HFFc6 (cell line): ENCODE results near the gene FAM98A. TPM values are rescaled to one million over a fixed set of nuclear protein-coding genes. Genes with fewer than 3 reads are reported as not detected.

Experiments used
- DNase-seq: peaks from one replicate; pipeline ENCODE4 v3.0.0-alpha.2; 2018
- H3K27ac Mint-ChIP-seq: 2 replicates; pipeline ENCODE4 v1.8.0; 2020; ENCODE audit warnings: mild to moderate bottlenecking, mixed read lengths
- H3K27me3 Mint-ChIP-seq: 2 replicates; pipeline ENCODE4 v1.8.0; 2021; ENCODE audit warnings: mild to moderate bottlenecking, moderate library complexity, mixed read lengths; ENCODE audit not compliant: insufficient read depth
- H3K36me3 Mint-ChIP-seq: 2 replicates; pipeline ENCODE4 v1.8.0; 2021; ENCODE audit warnings: low read depth, mixed read lengths
- H3K4me1 Mint-ChIP-seq: 2 replicates; pipeline ENCODE4 v1.8.0; 2020; ENCODE audit warnings: low read depth, mixed read lengths
- H3K4me3 Mint-ChIP-seq: 2 replicates; pipeline ENCODE4 v1.8.0; 2020; ENCODE audit warnings: mild to moderate bottlenecking, moderate library complexity, mixed read lengths
- H3K9me3 Mint-ChIP-seq: 2 replicates; pipeline ENCODE4 v1.8.0; 2020; ENCODE audit warnings: mild to moderate bottlenecking, mixed read lengths
- total RNA-seq, 6 experiments: library from RNA; stranded (reverse); fragmentation: NEBNext Ultra II Directional; extraction: Animal tissue kit (Norgen Biotek cat#: 25700); gene quantifications; 2 replicates in 1 of 6; 3 replicates in 5 of 6; pipeline ENCODE4 v1.2.3, GENCODE V29; 2021
- TF ChIP-seq, protein P1 (sequence below): fragments of 200-600 bp; sonication (generic); IDR thresholded peaks from 2 replicates; pipeline ENCODE4 v1.5.0; 2021; ENCODE audit warnings: antibody characterized with exemption, mild to moderate bottlenecking

Gene FAM98A
- total RNA-seq, 6 experiments from 2014 or later, result 144 to 178 (median 167) TPM

GRCh38 chr2:33555681-33556080 lies 43.4 kb downstream of the FAM98A start:
- no peak overlapping the region for H3K4me3 Mint-ChIP-seq
- TF ChIP-seq, protein P1, sequence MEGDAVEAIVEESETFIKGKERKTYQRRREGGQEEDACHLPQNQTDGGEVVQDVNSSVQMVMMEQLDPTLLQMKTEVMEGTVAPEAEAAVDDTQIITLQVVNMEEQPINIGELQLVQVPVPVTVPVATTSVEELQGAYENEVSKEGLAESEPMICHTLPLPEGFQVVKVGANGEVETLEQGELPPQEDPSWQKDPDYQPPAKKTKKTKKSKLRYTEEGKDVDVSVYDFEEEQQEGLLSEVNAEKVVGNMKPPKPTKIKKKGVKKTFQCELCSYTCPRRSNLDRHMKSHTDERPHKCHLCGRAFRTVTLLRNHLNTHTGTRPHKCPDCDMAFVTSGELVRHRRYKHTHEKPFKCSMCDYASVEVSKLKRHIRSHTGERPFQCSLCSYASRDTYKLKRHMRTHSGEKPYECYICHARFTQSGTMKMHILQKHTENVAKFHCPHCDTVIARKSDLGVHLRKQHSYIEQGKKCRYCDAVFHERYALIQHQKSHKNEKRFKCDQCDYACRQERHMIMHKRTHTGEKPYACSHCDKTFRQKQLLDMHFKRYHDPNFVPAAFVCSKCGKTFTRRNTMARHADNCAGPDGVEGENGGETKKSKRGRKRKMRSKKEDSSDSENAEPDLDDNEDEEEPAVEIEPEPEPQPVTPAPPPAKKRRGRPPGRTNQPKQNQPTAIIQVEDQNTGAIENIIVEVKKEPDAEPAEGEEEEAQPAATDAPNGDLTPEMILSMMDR, result no peak
- H3K27ac Mint-ChIP-seq, result no peak overlapping the region
- H3K27me3 Mint-ChIP-seq, result peaks cover 3% of the 10 kb centered on the region; the same call in 1 of the 2 replicates
- no peak for DNase-seq
- no peaks in the 10 kb centered on the region for H3K9me3 Mint-ChIP-seq
- H3K4me1 Mint-ChIP-seq, result peaks cover 41% of the 10 kb centered on the region
- no peaks in the 10 kb centered on the region; the same call in 1 of the 2 replicates for H3K36me3 Mint-ChIP-seq

- peak; percentile 18 for DNase-seq
- Mint-ChIP-seq H3K4me3 (no peak overlapping the region), H3K9me3 (no peaks in the 10 kb centered on the region), H3K4me1 (peaks cover 34% of the 10 kb centered on the region), H3K36me3 (no peaks in the 10 kb centered on the region), H3K27me3 (peaks cover 3% of the 10 kb centered on the region; the same call in 1 of the 2 replicates), H3K27ac (no peak overlapping the region)
- TF ChIP-seq, protein P1, result no peak
Measured at GRCh38 chr2:33552758-33553461, 46.2 kb downstream of the FAM98A start.

DNA sequence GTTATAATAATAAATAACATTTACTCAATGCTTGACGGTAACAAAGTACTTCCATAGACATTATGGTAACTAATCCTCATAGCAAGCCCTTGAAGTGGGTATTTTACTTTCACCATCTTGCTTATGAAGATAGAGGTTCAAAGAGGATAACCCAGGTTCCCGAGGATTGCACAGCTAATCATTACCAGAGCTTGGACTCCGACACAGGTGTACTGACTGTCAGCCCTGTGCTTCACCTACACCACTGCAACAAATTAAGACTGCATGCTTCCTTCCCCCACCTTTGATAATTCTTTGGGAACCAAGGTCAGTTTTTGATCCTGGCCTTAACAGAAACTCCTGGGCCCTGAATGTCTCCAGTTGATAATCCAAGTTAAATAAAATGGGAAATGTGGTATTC lies 48.9 kb downstream of the FAM98A start:
- no peak overlapping the region for H3K4me3 Mint-ChIP-seq
- no peak for DNase-seq
- H3K27ac Mint-ChIP-seq, result no peak overlapping the region
- no peaks in the 10 kb centered on the region for H3K9me3 Mint-ChIP-seq
- no peaks in the 10 kb centered on the region for H3K36me3 Mint-ChIP-seq
- H3K4me1 Mint-ChIP-seq, result peaks cover 17% of the 10 kb centered on the region
- no peaks in the 10 kb centered on the region for H3K27me3 Mint-ChIP-seq
- TF ChIP-seq, protein P1, result no peak

DNA sequence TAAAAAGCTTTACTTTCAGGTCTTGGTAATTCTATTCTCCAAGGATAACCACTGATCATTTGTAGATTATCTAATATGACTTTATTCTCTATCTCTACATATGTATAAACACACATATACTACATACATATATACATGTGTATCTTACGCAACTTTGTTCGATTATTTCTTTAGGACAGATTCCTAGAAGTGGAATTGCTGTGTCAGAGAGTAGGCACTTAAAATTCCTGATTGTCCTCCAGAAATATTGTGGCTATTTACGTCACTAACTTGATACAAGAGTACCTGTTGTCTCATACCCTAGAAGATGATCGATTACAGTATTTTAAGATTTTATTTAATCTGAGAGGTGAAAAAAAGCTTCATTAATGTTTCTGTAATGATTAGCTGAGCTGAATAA lies 57.9 kb downstream of the FAM98A start:
- Mint-ChIP-seq H3K4me1 (peaks cover 10% of the 10 kb centered on the region; the same call in 1 of the 2 replicates), H3K27me3 (peaks cover 1% of the 10 kb centered on the region), H3K9me3 (no peaks in the 10 kb centered on the region), H3K36me3 (no peaks in the 10 kb centered on the region), H3K4me3 (no peak overlapping the region), H3K27ac (no peak overlapping the region)
- TF ChIP-seq, protein P1, result no peak
- no peak for DNase-seq

GRCh38 chr2:33535421-33535820 lies 63.7 kb downstream of the FAM98A start:
- Mint-ChIP-seq H3K36me3 (peaks cover 10% of the 10 kb centered on the region), H3K27me3 (peaks cover 1% of the 10 kb centered on the region), H3K4me1 (peaks cover 45% of the 10 kb centered on the region), H3K27ac (no peak overlapping the region), H3K9me3 (no peaks in the 10 kb centered on the region), H3K4me3 (no peak overlapping the region)
- TF ChIP-seq, protein P1, result no peak
- no peak for DNase-seq

Other genes starting within 250 kb of the FAM98A start
- 1 to 10 TPM; 1.7 to 4.6 (median 3.0) TPM for gene RASGRP3, start 122.7 kb downstream of the FAM98A start, total RNA-seq